ENCODE data around the gene MAOB. TPM values are rescaled to one million over a fixed set of nuclear protein-coding genes. Genes with fewer than 3 reads are reported as not detected.

The MAOB gene
- total and polyA plus RNA-seq, 12 donors = 10.8 to 90.0 (median 41.2) TPM

GRCh38 chrX:43899878-43900815, 17.9 kb upstream of the MAOB start:
- WGBS, 4 donors = 68 to 95% (median 83%) methylated on average over 3 to 5 of the region's 5 CpGs
- Histone ChIP-seq H3K36me3 (replicated peaks in 1 of 2) (no peaks in the 10 kb centered on the region), H3K4me1 (replicated peaks in 1 of 2) (no peaks in the 10 kb centered on the region), H3K27me3 (peaks cover 18% of the 10 kb centered on the region), H3K9me3 (replicated peaks in 1 of 3) (no peaks in the 10 kb centered on the region), H3K27ac (no peak overlapping the region), H3K4me3 (no peak overlapping the region)
- no peak for DNase-seq
- TF ChIP-seq POLR2A (IDR thresholded peaks at IDR 0.05) = no peak
- no peak for TF ChIP-seq CTCF (IDR thresholded peaks at IDR 0.05)
- intact Hi-C loops (cut with DNase I) = no loop called here

- no peak for TF ChIP-seq POLR2A (IDR thresholded peaks at IDR 0.05)
- no peak for TF ChIP-seq CTCF (IDR thresholded peaks at IDR 0.05)
- no peak overlapping the region for H3K4me3 ChIP-seq
- no peaks in the 10 kb centered on the region for H3K36me3 ChIP-seq (replicated peaks in 1 of 2)
- no peaks in the 10 kb centered on the region for H3K9me3 ChIP-seq (replicated peaks in 1 of 3)
- intact Hi-C loops (cut with DNase I) = no loop called here
- no peak for DNase-seq
- peaks cover 6% of the 10 kb centered on the region for H3K27me3 ChIP-seq
- WGBS, 4 donors = 63 to 88% (median 77%) methylated on average over 5 of the region's 5 CpGs
- H3K27ac ChIP-seq = no peak overlapping the region
- no peaks in the 10 kb centered on the region for H3K4me1 ChIP-seq (replicated peaks in 1 of 2)
Measured at GRCh38 chrX:43898406-43899035, 16.3 kb upstream of the MAOB start.

- no peaks in the 10 kb centered on the region for H3K4me1 ChIP-seq (replicated peaks in 1 of 2)
- 61 to 78% (median 71%) methylated on average over 4 of the region's 4 CpGs for WGBS, 4 donors
- no peak overlapping the region for H3K4me3 ChIP-seq
- H3K27me3 ChIP-seq = peaks cover 6% of the 10 kb centered on the region
- intact Hi-C loops (cut with DNase I) = no loop called here
- no peak for DNase-seq
- H3K27ac ChIP-seq = no peak overlapping the region
- H3K36me3 ChIP-seq (replicated peaks in 1 of 2) = no peaks in the 10 kb centered on the region
- H3K9me3 ChIP-seq (replicated peaks in 1 of 3) = no peaks in the 10 kb centered on the region
- no peak for TF ChIP-seq POLR2A (IDR thresholded peaks at IDR 0.05)
- no peak for TF ChIP-seq CTCF (IDR thresholded peaks at IDR 0.05)
Measured at GRCh38 chrX:43897290-43897689, 15.0 kb upstream of the MAOB start.

GRCh38 chrX:43892336-43892870, 10.2 kb upstream of the MAOB start:
- no peak overlapping the region for H3K27ac ChIP-seq
- no peaks in the 10 kb centered on the region for H3K4me1 ChIP-seq (replicated peaks in 1 of 2)
- no peaks in the 10 kb centered on the region for H3K36me3 ChIP-seq (replicated peaks in 1 of 2)
- peaks cover 6% of the 10 kb centered on the region for H3K27me3 ChIP-seq
- H3K4me3 ChIP-seq = no peak overlapping the region
- intact Hi-C loops (cut with DNase I) = no loop called here
- no peak for DNase-seq
- TF ChIP-seq POLR2A (IDR thresholded peaks at IDR 0.05) = no peak
- no peak for TF ChIP-seq CTCF (IDR thresholded peaks at IDR 0.05)
- 15 to 38% (median 30%) methylated on average over 1 of the region's 1 CpG for WGBS, 4 donors
- H3K9me3 ChIP-seq (replicated peaks in 1 of 3) = no peaks in the 10 kb centered on the region
